Ovary (tissue), 9 donors: Measurements from ENCODE around the gene PGM2. TPM values are rescaled to one million over a fixed set of nuclear protein-coding genes. Genes with fewer than 3 reads are reported as not detected.

Experiments
- DNase-seq, 5 donors: peaks; one replicate each; pipeline ENCODE4 v3.0.0-alpha.2; 2019 to 2020
- H3K27ac ChIP-seq, 2 donors: fragments of 200-600 bp; one replicate each; pipeline versions ENCODE4 v1.5.1 to v1.8.0; 2019 to 2022
- H3K27me3 ChIP-seq: fragments of 200-600 bp; one replicate; pipeline ENCODE4 v1.8.0; 2022
- H3K36me3 ChIP-seq: fragments of 200-600 bp; sonication (generic); one replicate; pipeline ENCODE4 v1.5.1; 2019
- H3K4me1 ChIP-seq: one replicate; pipeline ENCODE4 v1.8.1; 2013; ENCODE audit warnings: mild to moderate bottlenecking, moderate library complexity; ENCODE audit not compliant: insufficient read depth
- H3K4me3 ChIP-seq: fragments of 200-600 bp; sonication (generic); one replicate; pipeline ENCODE4 v1.5.1; 2017
- H3K9me3 ChIP-seq, 2 donors: fragments of 200-600 bp in 1 of 2; sonication (generic) in 1 of 2; one replicate each; pipeline versions ENCODE4 v1.5.1 to v1.8.1; 2013 to 2019; ENCODE audit warnings: mild to moderate bottlenecking in 1 of 2, moderate library complexity in 1 of 2
- CTCF ChIP-seq, 3 donors: fragments of 450-650 bp in 2 of 3; fragments of 200-600 bp in 1 of 3; IDR thresholded peaks; one replicate each; pipeline versions ENCODE4 v1.5.1 to v1.8.0; 2016 to 2022; ENCODE audit warnings: antibody characterized with exemption in 3 of 3, mild to moderate bottlenecking in 1 of 3
- EP300 ChIP-seq: sonication (generic); formaldehyde crosslinking; IDR thresholded peaks from one replicate; pipeline ENCODE4 v1.6.1; 2017; ENCODE audit warnings: antibody characterized with exemption
- POLR2A ChIP-seq: fragments of 450-650 bp; IDR thresholded peaks from one replicate; pipeline ENCODE4 v1.6.1; 2017; ENCODE audit warnings: antibody characterized with exemption, mild to moderate bottlenecking, moderate library complexity
- WGBS, 3 donors: extraction: QIAGEN DNeasy Blood & Tissue Kit in 1 of 3; methylation state at CpG; one replicate each; pipeline versions ENCODE4 v1.1.5 to v1.1.7; 2013 to 2017; 5-methylcytosine and 5-hydroxymethylcytosine counted together
- intact Hi-C, 4 donors: fragments of 100-400 bp; cut with DNase I; formaldehyde crosslinking; loops; one replicate each; pipeline versions ENCODE4 v1.11.0 to v1.15.1; 2022 to 2023
- polyA plus RNA-seq, 2 donors: library from polyadenylated mRNA; stranded (reverse); fragments of 200-250 nt in 1 of 2; fragments of 350-450 nt in 1 of 2; fragmentation: Illumina TruSeq in 1 of 2; extraction: RNeasy Lipid Tissue Mini Kit (QIAGEN cat#74804) in 1 of 2; gene quantifications; one replicate each; pipeline ENCODE4 v1.2.3, GENCODE V29; 2013 to 2014
- total RNA-seq, 7 donors: library from RNA; depleted of rRNA in 2 of 7; stranded (reverse); fragments of >200 nt in 2 of 7; fragmentation: NEBNext Ultra II Directional in 3 of 7; extraction: Animal tissue kit (Norgen Biotek cat#: 25700) in 3 of 7; gene quantifications; one replicate each; pipeline versions ENCODE4 v1.1.0 to v1.2.4, GENCODE V29; 2016 to 2023
- donor health status: DM: no; HTN: no; CAD: no; lungs with moderate emphysema.
- donor health status: DM: no; HTN: no; CAD: no.
- donor health status: Bipolar disorder and iron deficiency.
- donor health status: DM: yes; HTN: yes; CAD: no.
- donor health status: DM: no; HTN: no; CAD: no.
- donor health status: DM: yes; HTN: yes; CAD: no.

The PGM2 gene
- total and polyA plus RNA-seq, 9 donors: 11.0 to 31.2 (median 22.2) TPM

GRCh38 chr4:37896206-37896860, 69.8 kb downstream of the PGM2 start:
- H3K36me3 ChIP-seq: no peaks in the 10 kb centered on the region
- TF ChIP-seq EP300: no peak
- TF ChIP-seq POLR2A: no peak
- TF ChIP-seq CTCF (IDR thresholded peaks at IDR 0.05): no peak
- no peak for DNase-seq
- no peaks in the 10 kb centered on the region for H3K4me1 ChIP-seq
- H3K27ac ChIP-seq: no peak overlapping the region
- no peaks in the 10 kb centered on the region for H3K9me3 ChIP-seq
- H3K27me3 ChIP-seq: no peaks in the 10 kb centered on the region
- intact Hi-C loops: loop anchor here in 2 of 4 donors (10.0 kb wide), 2 partner anchors 72 to 138 kb away; partner anchors contain the start of gene PGM2 (in 1 of the 2)
- H3K4me3 ChIP-seq: no peak overlapping the region

GRCh38 chr4:37902212-37902611, 75.7 kb downstream of the PGM2 start:
- no peaks in the 10 kb centered on the region for H3K36me3 ChIP-seq
- TF ChIP-seq CTCF (IDR thresholded peaks at IDR 0.05): no peak
- no peak for TF ChIP-seq POLR2A
- TF ChIP-seq EP300: no peak
- intact Hi-C loops: no loop called here
- WGBS, 3 donors: 84 to 91% (median 89%) methylated on average over 7 of the region's 7 CpGs
- H3K4me1 ChIP-seq: no peaks in the 10 kb centered on the region
- DNase-seq: no peak
- H3K27me3 ChIP-seq: no peaks in the 10 kb centered on the region
- no peaks in the 10 kb centered on the region for H3K9me3 ChIP-seq
- H3K27ac ChIP-seq: no peak overlapping the region
- H3K4me3 ChIP-seq: no peak overlapping the region

- no peaks in the 10 kb centered on the region for H3K9me3 ChIP-seq
- no peak for TF ChIP-seq POLR2A
- no peak for TF ChIP-seq CTCF (IDR thresholded peaks at IDR 0.05)
- no peak for TF ChIP-seq EP300
- WGBS, 3 donors: 85 to 89% (median 86%) methylated on average over 9 of the region's 9 CpGs
- no peak overlapping the region for H3K27ac ChIP-seq
- DNase-seq: no peak
- H3K27me3 ChIP-seq: no peaks in the 10 kb centered on the region
- H3K4me1 ChIP-seq: peaks cover 2% of the 10 kb centered on the region
- H3K4me3 ChIP-seq: no peak overlapping the region
- H3K36me3 ChIP-seq: no peaks in the 10 kb centered on the region
- intact Hi-C loops: no loop called here
Measured at GRCh38 chr4:37902738-37903693, 76.5 kb downstream of the PGM2 start.

GRCh38 chr4:37903901-37904300, 77.4 kb downstream of the PGM2 start:
- intact Hi-C loops: no loop called here
- Histone ChIP-seq H3K27ac (no peak overlapping the region), H3K4me1 (peaks cover 3% of the 10 kb centered on the region)

More at GRCh38 chr4:37903901-37904300, 77.4 kb downstream of the PGM2 start:
- Histone ChIP-seq H3K36me3 (no peaks in the 10 kb centered on the region), H3K27me3 (no peaks in the 10 kb centered on the region), H3K4me3 (no peak overlapping the region), H3K9me3 (no peaks in the 10 kb centered on the region)
- DNase-seq: no peak
- WGBS, 3 donors: 85 to 94% (median 94%) methylated on average over 3 of the region's 3 CpGs
- TF ChIP-seq POLR2A: no peak
- no peak for TF ChIP-seq CTCF (IDR thresholded peaks at IDR 0.05)
- no peak for TF ChIP-seq EP300
